Measurements from ENCODE around the gene SBK3. TPM values are rescaled to one million over a fixed set of nuclear protein-coding genes. Genes with fewer than 3 reads are reported as not detected.

Gene SBK3
- total RNA-seq, result not detected

GRCh38 chr19:55545443-55545842 is at the start of gene SBK3:
SBK3 (minus strand) TSS chr19:55545543; CDS start chr19:55545543, 0 bp downstream.
- peaks cover 22 to 40% of the 10 kb centered on the region in 2 donors for H3K4me1 ChIP-seq (ENCODE audit: control insufficient read depth in 1 of 2, low read depth in 2 of 2)
- ATAC-seq (ENCODE audit: insufficient number of reproducible peaks, low FRiP score, low read depth), result no peak
- H3K27ac ChIP-seq, result no peak within 1 kb of the TSS

GRCh38 chr19:55593096-55593772 is 47.9 kb upstream of the SBK3 start:
- no peak overlapping the region for H3K27ac ChIP-seq
- no peaks in the 10 kb centered on the region for H3K9me3 ChIP-seq
- DNase-seq (ENCODE audit: low spot score), result no peak
- ATAC-seq (ENCODE audit: insufficient number of reproducible peaks, low FRiP score, low read depth), result no peak
- no peaks in the 10 kb centered on the region for H3K27me3 ChIP-seq (replicated peaks; ENCODE audit: insufficient read depth)
- TF ChIP-seq CTCF (IDR thresholded peaks at IDR 0.05), result no peak
- H3K36me3 ChIP-seq, result peaks cover 12% of the 10 kb centered on the region
- peaks cover 0 to under 1% of the 10 kb centered on the region in 2 donors for H3K4me1 ChIP-seq (ENCODE audit: control insufficient read depth in 1 of 2, low read depth in 2 of 2)
- H3K4me3 ChIP-seq, result no peak overlapping the region

More at GRCh38 chr19:55545443-55545842, at the start of gene SBK3:
- DNase-seq (ENCODE audit: low spot score), result no peak
- H3K36me3 ChIP-seq, result no peaks in the 10 kb centered on the region
- H3K9me3 ChIP-seq, result no peaks in the 10 kb centered on the region
- H3K4me3 ChIP-seq, result no peak within 1 kb of the TSS
- no peaks in the 10 kb centered on the region for H3K27me3 ChIP-seq (replicated peaks; ENCODE audit: insufficient read depth)
- TF ChIP-seq CTCF (IDR thresholded peaks at IDR 0.05), result no peak

GRCh38 chr19:55592391-55593090 is 47.2 kb upstream of the SBK3 start:
- peaks cover 12% of the 10 kb centered on the region for H3K36me3 ChIP-seq
- no peaks in the 10 kb centered on the region for H3K9me3 ChIP-seq
- no peak overlapping the region for H3K4me3 ChIP-seq
- no peaks in the 10 kb centered on the region for H3K4me1 ChIP-seq (ENCODE audit: control insufficient read depth in 1 of 2, low read depth in 2 of 2)
- no peaks in the 10 kb centered on the region for H3K27me3 ChIP-seq (replicated peaks; ENCODE audit: insufficient read depth)
- no peak for TF ChIP-seq CTCF (IDR thresholded peaks at IDR 0.05)
- H3K27ac ChIP-seq, result no peak overlapping the region
- no peak for DNase-seq (ENCODE audit: low spot score)
- ATAC-seq (ENCODE audit: insufficient number of reproducible peaks, low FRiP score, low read depth), result no peak

GRCh38 chr19:55591555-55591954 is 46.2 kb upstream of the SBK3 start:
- no peaks in the 10 kb centered on the region for H3K27me3 ChIP-seq (replicated peaks; ENCODE audit: insufficient read depth)
- H3K36me3 ChIP-seq, result peaks cover 3% of the 10 kb centered on the region
- ATAC-seq (ENCODE audit: insufficient number of reproducible peaks, low FRiP score, low read depth), result no peak
- no peak for TF ChIP-seq CTCF (IDR thresholded peaks at IDR 0.05)
- no peak overlapping the region for H3K4me3 ChIP-seq
- H3K4me1 ChIP-seq (ENCODE audit: control insufficient read depth in 1 of 2, low read depth in 2 of 2), result peaks cover 4 to 9% of the 10 kb centered on the region in 2 donors
- H3K9me3 ChIP-seq, result no peaks in the 10 kb centered on the region
- DNase-seq (ENCODE audit: low spot score), result no peak
- no peak overlapping the region for H3K27ac ChIP-seq

- Histone ChIP-seq H3K4me1 (ENCODE audit: control insufficient read depth in 1 of 2, low read depth in 2 of 2) (peaks cover 9 to 15% of the 10 kb centered on the region in 2 donors), H3K4me3 (no peak overlapping the region), H3K27me3 (replicated peaks; ENCODE audit: insufficient read depth) (no peaks in the 10 kb centered on the region), H3K36me3 (no peaks in the 10 kb centered on the region), H3K9me3 (no peaks in the 10 kb centered on the region), H3K27ac (no peak overlapping the region)
- TF ChIP-seq CTCF (IDR thresholded peaks at IDR 0.05), result no peak
- DNase-seq (ENCODE audit: low spot score), result no peak
- ATAC-seq (ENCODE audit: insufficient number of reproducible peaks, low FRiP score, low read depth), result no peak
Measured at GRCh38 chr19:55590617-55591016, 45.3 kb upstream of the SBK3 start.

Data from thoracic aorta (tissue), 2 donors.